Measurements from ENCODE around the gene MAFG. TPM values are rescaled to one million over a fixed set of nuclear protein-coding genes. Genes with fewer than 3 reads are reported as not detected.
A peak's percentile ranks its signal among the peaks of the same experiment; 100 is the strongest.

Gene MAFG
- total and polyA plus RNA-seq, 2 of the 13 experiments (the other 11 are each of a cell fraction or from before 2014, with no cell fraction given), result 14.5 to 20.0 TPM

DNA sequence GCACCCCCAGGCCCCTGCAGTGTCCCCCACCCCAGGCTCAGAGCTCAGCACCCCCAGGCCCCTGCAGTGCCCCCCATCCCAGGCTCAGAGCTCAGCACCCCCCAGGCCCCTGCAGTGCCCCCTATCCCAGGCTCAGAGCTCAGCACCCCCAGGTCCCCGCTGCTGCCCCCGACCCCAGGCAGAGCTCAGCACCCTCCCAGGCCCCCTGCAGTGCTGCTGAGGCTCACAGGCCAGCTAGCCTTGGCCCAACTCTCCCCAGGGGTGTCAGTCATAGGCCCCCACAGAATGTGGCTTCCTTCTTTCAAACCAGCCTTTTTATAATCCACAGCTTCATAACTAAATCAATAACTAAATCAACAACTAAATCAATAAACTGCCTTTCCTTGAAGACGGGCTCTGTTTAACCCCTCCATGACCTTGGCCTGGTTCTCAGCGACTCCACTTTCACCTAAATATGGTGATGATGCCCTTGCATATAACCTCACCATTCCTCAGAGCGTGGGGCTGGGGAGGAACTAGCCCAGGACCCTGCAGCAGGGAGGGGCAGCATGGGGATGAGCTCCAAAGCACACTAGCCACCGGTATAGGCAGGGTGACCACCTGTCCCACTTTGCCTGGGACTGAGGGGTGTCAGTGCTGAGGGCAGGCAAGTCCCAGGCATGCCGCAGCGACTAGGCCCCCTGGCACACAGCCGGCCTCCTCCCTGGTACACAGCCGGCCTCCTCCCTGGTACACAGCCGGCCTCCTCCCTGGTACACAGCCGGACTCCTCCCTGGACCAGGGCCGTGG is 28.4 kb upstream of the MAFG start:
- Histone ChIP-seq H3K36me3 (replicated peaks in 1 of 2; ENCODE audit: control insufficient read depth in 1 of 2, insufficient read depth in 2 of 2, low read length in 2 of 2) (peaks cover 33 to 57% of the 10 kb centered on the region in 2 experiments), H3K27ac (ENCODE audit: extremely low read length, insufficient read depth, low read length) (no peak overlapping the region), H3K4me3 (replicated peaks in 1 of 3; ENCODE audit: insufficient read depth in 1 of 3, low read depth in 2 of 3, low read length in 3 of 3) (no peak overlapping the region), H3K79me2 (ENCODE audit: insufficient read depth, low read length) (peaks cover 42% of the 10 kb centered on the region), H3K4me2 (ENCODE audit: low read depth, low read length) (no peak overlapping the region), H4K20me1 (ENCODE audit: insufficient read depth, low read length) (peaks cover 24% of the 10 kb centered on the region), H3K4me1 (ENCODE audit: insufficient read depth, low read length) (peaks cover 67% of the 10 kb centered on the region), H3K9ac (ENCODE audit: insufficient read depth, low read depth, low read length) (no peak overlapping the region), H3K27me3 (ENCODE audit: control insufficient read depth in 1 of 2, insufficient read depth in 2 of 2, low read length in 2 of 2) (no peaks in the 10 kb centered on the region; a peak in 1 of 5 replicates), H3K9me3 (ENCODE audit: low read length) (no peaks in the 10 kb centered on the region), H2AFZ (ENCODE audit: low read length) (no peak overlapping the region)
- in situ Hi-C loops (cut with HindIII; ENCODE audit: extremely low pct_ligation_motif_present, low pct_unique_long_range_greater_than_20kb) (loop anchor here (5.0 kb wide), 2 partner anchors 41 to 66 kb away; partner anchors contain the start of genes CENPX and LRRC45), intact Hi-C loops (cut with micrococcal nuclease; ENCODE audit: unreplicated experiment) (no loop called here)
- ATAC-seq (no peak), DNase-seq (ENCODE audit: low spot score) (no peak), FAIRE-seq (no peak)
- ChIA-PET CTCF (ENCODE audit: low intra/inter-chr PET ratio, low total read pairs) (interaction anchor here (1.4 kb wide), 1 partner anchor 66 kb away, joined by 4 read pairs; no protein-coding TSS in a partner anchor), POLR2A (interaction anchor here (1.0 to 9.7 kb wide), 14 partner anchors 11 to 101 kb away, joined by 3 to 136 read pairs (median 6); partner anchors contain the start of genes CENPX, DCXR, LRRC45 and PCYT2)
- BruUV-seq (replicated peaks), result no TSS peak
- WGBS (ENCODE audit: low lambda C conversion rate), result 94% methylated on average over 7 of the region's 13 CpGs
- TF ChIP-seq KAT2B (IDR thresholded peaks at IDR 0.05; ENCODE audit: borderline replicate concordance, low read depth, low read length), result peak; percentile 63; the same call in 1 of the 2 replicates
- TF ChIP-seq, protein P1, sequence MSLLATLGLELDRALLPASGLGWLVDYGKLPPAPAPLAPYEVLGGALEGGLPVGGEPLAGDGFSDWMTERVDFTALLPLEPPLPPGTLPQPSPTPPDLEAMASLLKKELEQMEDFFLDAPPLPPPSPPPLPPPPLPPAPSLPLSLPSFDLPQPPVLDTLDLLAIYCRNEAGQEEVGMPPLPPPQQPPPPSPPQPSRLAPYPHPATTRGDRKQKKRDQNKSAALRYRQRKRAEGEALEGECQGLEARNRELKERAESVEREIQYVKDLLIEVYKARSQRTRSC (CRISPR knock-in tag; IDR thresholded peaks at IDR 0.05; ENCODE audit: low read depth), result no peak
- TF ChIP-seq SSRP1 (CRISPR knock-in tag; IDR thresholded peaks at IDR 0.05), result peak; percentile 94; the same call in 1 of the 2 replicates
- TF ChIP-seq ZNF143 (CRISPR knock-in tag; IDR thresholded peaks at IDR 0.05), result no peak
- no peak for TF ChIP-seq MTA1 (CRISPR knock-in tag; IDR thresholded peaks at IDR 0.05; ENCODE audit: borderline replicate concordance)
- no peak for TF ChIP-seq ZMAT3 (CRISPR knock-in tag; conservative IDR thresholded peaks at IDR 0.05)
- TF ChIP-seq ZNF235 (CRISPR knock-in tag; IDR thresholded peaks at IDR 0.05; ENCODE audit: borderline replicate concordance), result no peak
- no peak for TF ChIP-seq CREB1 (IDR thresholded peaks at IDR 0.05)
- no peak for TF ChIP-seq CREB1 (CRISPR knock-in tag; IDR thresholded peaks at IDR 0.05)
- TF ChIP-seq POLR2AphosphoS2 (IDR thresholded peaks at IDR 0.05; ENCODE audit: low read depth, low read length), result peak; percentile 46; the same call in 1 of the 2 replicates
- TF ChIP-seq, protein P2, sequence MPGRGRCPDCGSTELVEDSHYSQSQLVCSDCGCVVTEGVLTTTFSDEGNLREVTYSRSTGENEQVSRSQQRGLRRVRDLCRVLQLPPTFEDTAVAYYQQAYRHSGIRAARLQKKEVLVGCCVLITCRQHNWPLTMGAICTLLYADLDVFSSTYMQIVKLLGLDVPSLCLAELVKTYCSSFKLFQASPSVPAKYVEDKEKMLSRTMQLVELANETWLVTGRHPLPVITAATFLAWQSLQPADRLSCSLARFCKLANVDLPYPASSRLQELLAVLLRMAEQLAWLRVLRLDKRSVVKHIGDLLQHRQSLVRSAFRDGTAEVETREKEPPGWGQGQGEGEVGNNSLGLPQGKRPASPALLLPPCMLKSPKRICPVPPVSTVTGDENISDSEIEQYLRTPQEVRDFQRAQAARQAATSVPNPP (CRISPR knock-in tag; IDR thresholded peaks at IDR 0.05), result no peak
- TF ChIP-seq ZNF12 (CRISPR knock-in tag; IDR thresholded peaks at IDR 0.05), result no peak
- peak; percentile 96 for TF ChIP-seq RBM22 (optimal IDR thresholded peaks at IDR 0.05; ENCODE audit: low read length)
- no peak for TF ChIP-seq ETV5 (CRISPR knock-in tag; IDR thresholded peaks at IDR 0.05; ENCODE audit: borderline replicate concordance)
- TF ChIP-seq, protein P3, sequence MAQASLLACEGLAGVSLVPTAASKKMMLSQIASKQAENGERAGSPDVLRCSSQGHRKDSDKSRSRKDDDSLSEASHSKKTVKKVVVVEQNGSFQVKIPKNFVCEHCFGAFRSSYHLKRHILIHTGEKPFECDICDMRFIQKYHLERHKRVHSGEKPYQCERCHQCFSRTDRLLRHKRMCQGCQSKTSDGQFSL (CRISPR knock-in tag; IDR thresholded peaks at IDR 0.05), result no peak
- peak; percentile 62; the same call in 1 of the 2 replicates for TF ChIP-seq HNRNPL (IDR thresholded peaks at IDR 0.05; ENCODE audit: low read depth, low read length)
- TF ChIP-seq ZC3H4 (CRISPR knock-in tag; IDR thresholded peaks at IDR 0.05; ENCODE audit: borderline replicate concordance), result peak; percentile 45; the same call in 1 of the 2 replicates
- no peak for TF ChIP-seq MTF1 (CRISPR knock-in tag; IDR thresholded peaks at IDR 0.05)
- peak; percentile 67 for TF ChIP-seq POLR2G (IDR thresholded peaks at IDR 0.05; ENCODE audit: low read depth, low read length)

All from HepG2 (cell line).